K562 (cell line): ENCODE results near the gene MMP17. TPM values are rescaled to one million over a fixed set of nuclear protein-coding genes. Genes with fewer than 3 reads are reported as not detected.

Experiments
- ATAC-seq: fragments of 200-7000 bp; cut with Tn5 transposase; 3 replicates; pipeline ENCODE4 v1.9.1; 2020; ENCODE audit warnings: moderate library complexity
- BruUV-seq: library from RNA; stranded (reverse); fragments of 400-500 nt; replicated peaks from 2 replicates; lab custom pipeline; 2021; lab: Mats Ljungman, UMichigan
- CTCF ChIA-PET: fragments of 300-600 bp; formaldehyde crosslinking; extraction: SDS; loops from one replicate; lab custom pipeline; 2021; ENCODE audit warnings: low intra/inter-chr PET ratio; lab: Yijun Ruan, JAX
- POLR2A ChIA-PET: fragments of 300-600, 350-650 bp; sonication (Branson Sonifier 250); formaldehyde crosslinking; extraction: SDS; loops from one replicate; lab custom pipeline; 2021; ENCODE audit warnings: antibody characterized with exemption, inconsistent platforms; lab: Yijun Ruan, JAX
- DNase-seq, 4 experiments: peaks; one replicate each; pipeline versions ENCODE4 v3.0.0 to v3.0.0-alpha.2; 2011 to 2018; ENCODE audit warnings: low spot score in 3 of 4, mixed read lengths in 3 of 4; ENCODE audit errors: extremely low read depth in 1 of 4
- FAIRE-seq: peaks from 2 replicates; lab custom pipeline; 2011; peaks lifted over from hg19 to GRCh38; lab: Jason Lieb, UNC
- H2AFZ ChIP-seq: 2 replicates; pipeline ENCODE4 v1.6.0; 2011; ENCODE audit warnings: low read depth, low read length, control low read depth, inconsistent platforms
- H3K27ac ChIP-seq: fragments of 200-600 bp; 3 replicates; pipeline ENCODE4 v1.8.0; 2011; ENCODE audit warnings: low read depth, mild to moderate bottlenecking, control low read depth, inconsistent platforms, low read length, moderate library complexity, mixed read lengths; ENCODE audit errors: extremely low read depth
- H3K27me3 ChIP-seq, 2 experiments: fragments of 300-600 bp in 1 of 2; 2 replicates in 1 of 2; 3 replicates in 1 of 2; pipeline versions ENCODE4 v1.6.0 to v1.8.0; 2011; ENCODE audit warnings: inconsistent platforms in 2 of 2, low read length in 2 of 2, mild to moderate bottlenecking in 1 of 2, mixed read lengths in 1 of 2, moderate library complexity in 1 of 2; ENCODE audit not compliant: control insufficient read depth in 2 of 2, insufficient read depth in 2 of 2
- H3K36me3 ChIP-seq: fragments of 300-600 bp; 3 replicates; pipeline ENCODE4 v1.8.0; 2011; ENCODE audit warnings: mild to moderate bottlenecking, low read length, inconsistent platforms; ENCODE audit not compliant: control insufficient read depth, insufficient read depth
- H3K4me1 ChIP-seq, 2 experiments: fragments of 200-600 bp in 1 of 2; replicated peaks in 1 of 2; 2 replicates in 1 of 2; 3 replicates in 1 of 2; pipeline versions ENCODE4 v1.5.1 to v1.8.0; 2011; ENCODE audit warnings: inconsistent platforms in 2 of 2, low read length in 2 of 2, mild to moderate bottlenecking in 1 of 2, mixed read lengths in 1 of 2, moderate library complexity in 1 of 2; ENCODE audit not compliant: control insufficient read depth in 2 of 2, insufficient read depth in 2 of 2
- H3K4me2 ChIP-seq: 2 replicates; pipeline ENCODE4 v1.6.1; 2011; ENCODE audit warnings: low read length, control low read depth, inconsistent platforms, mixed read lengths; ENCODE audit not compliant: insufficient read depth
- H3K4me3 ChIP-seq: fragments of 200-600 bp; sonication (generic), shearing (Covaris generic); 2 replicates; pipeline ENCODE4 v1.5.1; 2016; ENCODE audit warnings: control low read depth, inconsistent platforms
- H3K79me2 ChIP-seq: fragments of 200-600 bp; 3 replicates; pipeline ENCODE4 v1.8.0; 2011; ENCODE audit warnings: low read length, inconsistent platforms; ENCODE audit not compliant: control insufficient read depth, insufficient read depth
- H3K9ac ChIP-seq, 2 experiments: 2 replicates each; pipeline versions ENCODE4 v1.6.0 to v1.6.1; 2011; ENCODE audit warnings: low read depth in 2 of 2, low read length in 2 of 2, control low read depth in 1 of 2, inconsistent platforms in 1 of 2, mild to moderate bottlenecking in 1 of 2, mixed read lengths in 1 of 2; ENCODE audit not compliant: insufficient read depth in 1 of 2
- H3K9me1 ChIP-seq: one replicate; pipeline ENCODE4 v1.6.0; 2011; ENCODE audit warnings: inconsistent platforms, mild to moderate bottlenecking, low read length, moderate library complexity; ENCODE audit not compliant: control insufficient read depth, insufficient read depth
- H3K9me3 ChIP-seq: replicated peaks from 2 replicates; pipeline ENCODE4 v1.5.1; 2011; ENCODE audit warnings: low read depth, low read length, inconsistent platforms; ENCODE audit not compliant: control insufficient read depth, insufficient read depth
- H4K20me1 ChIP-seq: replicated peaks from 2 replicates; pipeline ENCODE4 v1.6.1; 2011; ENCODE audit warnings: low read length, inconsistent platforms, mixed read lengths; ENCODE audit not compliant: control insufficient read depth, insufficient read depth
- BRCA1 ChIP-seq, 2 experiments: fragments of 450-650 bp in 1 of 2; sonication (generic) in 1 of 2; formaldehyde crosslinking in 1 of 2; IDR thresholded peaks; 2 replicates each; pipeline versions ENCODE4 v1.5.0 to v1.6.1; 2017 to 2020; ENCODE audit warnings: mild to moderate bottlenecking in 1 of 2, missing genetic modification reagents in 1 of 2
- CCAR2 ChIP-seq: fragments of 200-400 bp; formaldehyde crosslinking; IDR thresholded peaks from 2 replicates; pipeline ENCODE4 v1.6.1; 2017; ENCODE audit warnings: mild to moderate bottlenecking, low read depth, low read length
- CHCHD3 ChIP-seq: fragments of 250-450 bp; sonication (Bioruptor Pico); IDR thresholded peaks from 2 replicates; pipeline ENCODE4 v2.1.2; 2022; ENCODE audit warnings: mild to moderate bottlenecking
- HMGN3 ChIP-seq: IDR thresholded peaks from 2 replicates; pipeline ENCODE4 v1.6.1; 2011; ENCODE audit warnings: borderline replicate concordance, low read depth, mild to moderate bottlenecking, mixed read lengths, low read length; ENCODE audit not compliant: insufficient read length; ENCODE audit errors: extremely low read depth
- NR2C1 ChIP-seq, 2 experiments: fragments of 450-650 bp; IDR thresholded peaks; 2 replicates each; pipeline ENCODE4 v1.6.1; 2017; ENCODE audit warnings: mild to moderate bottlenecking in 2 of 2, antibody characterized with exemption in 1 of 2, inconsistent platforms in 1 of 2, missing compliant biosample characterization in 1 of 2, missing genetic modification characterization in 1 of 2
- NR2C2 ChIP-seq, 2 experiments: fragments of 200-800 bp in 1 of 2; sonication (Bioruptor generic) in 1 of 2; sonication (generic) in 1 of 2; formaldehyde crosslinking in 1 of 2; IDR thresholded peaks; 2 replicates each; pipeline versions ENCODE4 v1.6.1 to v1.8.0; 2016 to 2022; ENCODE audit warnings: mild to moderate bottlenecking in 1 of 2, missing compliant biosample characterization in 1 of 2, missing genetic modification characterization in 1 of 2, missing genetic modification reagents in 1 of 2
- TFAP4 ChIP-seq: sonication (generic); formaldehyde crosslinking; IDR thresholded peaks from 2 replicates; pipeline ENCODE4 v1.8.0; 2022; ENCODE audit warnings: missing genetic modification reagents, mild to moderate bottlenecking, moderate library complexity, borderline replicate concordance
- TFE3 ChIP-seq: fragments of 450-650 bp; formaldehyde crosslinking; IDR thresholded peaks from 2 replicates; pipeline ENCODE4 v1.4.0; 2020; ENCODE audit warnings: mild to moderate bottlenecking, mixed read lengths
- UBTF ChIP-seq, 2 experiments: IDR thresholded peaks; 2 replicates each; pipeline ENCODE4 v1.6.1; 2012; ENCODE audit warnings: improper control_type of control experiment in 2 of 2, low read depth in 2 of 2, low read length in 2 of 2, borderline replicate concordance in 1 of 2
- ZBTB2 ChIP-seq: fragments of 450-650 bp; IDR thresholded peaks from 2 replicates; pipeline ENCODE4 v1.6.1; 2016; ENCODE audit warnings: antibody characterized with exemption
- ZBTB7A ChIP-seq: IDR thresholded peaks from 2 replicates; pipeline ENCODE4 v1.6.1; 2011; ENCODE audit warnings: low read depth, mild to moderate bottlenecking, low read length, moderate library complexity, borderline replicate concordance; ENCODE audit not compliant: control insufficient read depth
- WGBS: fragments of 100-300 bp; shearing (Covaris generic); methylation state at CpG from one replicate; pipeline ENCODE4 v1.1.6; 2016; ENCODE audit warnings: low coverage, mixed read lengths; ENCODE audit not compliant: insufficient coverage; ENCODE audit errors: missing lambda C conversion rate; 5-methylcytosine and 5-hydroxymethylcytosine counted together
- in situ Hi-C: fragments of 300-500 bp; cut with MboI; formaldehyde crosslinking; loops from 4 replicates; pipeline ENCODE4 v1.15.0; 2018; ENCODE audit warnings: inconsistent platforms, mixed read lengths
- intact Hi-C: fragments of 100-400 bp; cut with micrococcal nuclease; formaldehyde crosslinking; loops from 2 replicates; pipeline ENCODE4 v1.14.2; 2022
- polyA plus RNA-seq, 8 experiments: library from polyadenylated mRNA; depleted of rRNA in 4 of 8; stranded (reverse) in 5 of 8; unstranded in 3 of 8; fragments of >200 nt; fragmentation: Nextera tagmentation in 2 of 8; fragmentation: Illumina TruSeq in 1 of 8; extraction: Ambion mirVana in 2 of 8; extraction: Trizol in 1 of 8; gene quantifications; 2 replicates each; pipeline versions ENCODE4 v1.2.1 to v1.2.3, GENCODE V29; 2011 to 2014; ENCODE audit warnings: inconsistent platforms in 1 of 8, missing spikeins in 1 of 8
- total RNA-seq, 7 experiments: library from RNA; depleted of rRNA in 6 of 7; stranded (reverse); fragments of >200 nt in 6 of 7; fragmentation: Illumina TruSeq in 2 of 7; extraction: Trizol in 2 of 7; gene quantifications; 2 replicates each; pipeline versions ENCODE4 v1.2.1 to v1.2.3, GENCODE V29; 2011 to 2021; ENCODE audit warnings: low replicate concordance in 1 of 7

The MMP17 gene
- total and polyA plus RNA-seq, 9 of the 15 experiments (the other 6 are each of a cell fraction or from before 2014, with no cell fraction given) = 1.1 to 21.2 (median 17.1) TPM; not detected in 2

GRCh38 chr12:131829356-131829747, 1.2 kb downstream of the MMP17 start:
- no TSS peak for BruUV-seq
- in situ Hi-C loops = loop anchor here (10.0 kb wide), 1 partner anchor 905 kb away; no protein-coding TSS in a partner anchor
- H3K4me2 ChIP-seq = peak overlapping the region; percentile 63
- ChIA-PET POLR2A (interaction anchor here (0.9 kb wide), 1 partner anchor 15 kb away, joined by 3 read pairs; no protein-coding TSS in a partner anchor), CTCF (interaction anchor here (0.5 to 2.1 kb wide), 2 partner anchors 122 to 725 kb away, joined by 4 to 11 read pairs; no protein-coding TSS in a partner anchor)
- H3K9me3 ChIP-seq = no peaks in the 10 kb centered on the region
- H3K27me3 ChIP-seq = peaks cover 10 to 24% of the 10 kb centered on the region in 2 experiments; a peak in 3 of 5 replicates
- ATAC-seq (no peak), DNase-seq (peak in 1 of 4 experiments; percentile 45), FAIRE-seq (no peak)
- H3K4me1 ChIP-seq = peaks cover 12 to 59% of the 10 kb centered on the region in 2 experiments; a peak in 4 of 5 replicates
- no peaks in the 10 kb centered on the region for H3K36me3 ChIP-seq
- peak overlapping the region; percentile 25; the same call in 1 of the 2 replicates for H2AFZ ChIP-seq
- WGBS = 16% methylated on average over 25 of the region's 27 CpGs
- peak overlapping the region; percentile 47 to 92 for H3K9ac ChIP-seq
- intact Hi-C loops = loop anchor here (10.0 kb wide), 1 partner anchor 915 kb away; no protein-coding TSS in a partner anchor
- no peak overlapping the region for H3K27ac ChIP-seq
- peaks cover 21% of the 10 kb centered on the region for H3K79me2 ChIP-seq
- H4K20me1 ChIP-seq = 0 out of 2 replicates have a peak, but pooled peaks cover 17% of the 10 kb centered on the region
- peak overlapping the region; percentile 54 for H3K4me3 ChIP-seq
- no peaks in the 10 kb centered on the region for H3K9me1 ChIP-seq
- TF ChIP-seq NR2C1 (IDR thresholded peaks at IDR 0.05) (0 out of 2 replicates have a peak, but pooled peaks have one; percentile 48), NR2C1 (tag; IDR thresholded peaks at IDR 0.05) (peak; percentile 57), TFE3 (CRISPR knock-in tag) (no peak), CCAR2 (no peak), HMGN3 (peak; percentile 4), BRCA1 (IDR thresholded peaks at IDR 0.05) (no peak), BRCA1 (CRISPR knock-in tag; IDR thresholded peaks at IDR 0.05) (0 out of 2 replicates have a peak, but pooled peaks have one; percentile 32), ZBTB7A (peak; percentile 61; the same call in 1 of the 2 replicates), CHCHD3 (no peak), ZBTB2 (0 out of 2 replicates have a peak, but pooled peaks have one; percentile 4), NR2C2 (CRISPR knock-in tag; IDR thresholded peaks at IDR 0.05) (no peak), NR2C2 (tag; IDR thresholded peaks at IDR 0.05) (peak; percentile 73), UBTF (IDR thresholded peaks at IDR 0.05; ENCODE audit: borderline replicate concordance in 1 of 2, low read depth in 2 of 2, low read length in 2 of 2) (peak; percentile 30 to 47; a peak in 1 of 4 replicates), TFAP4 (CRISPR knock-in tag) (peak; percentile 19; the same call in 1 of the 2 replicates)
